ENCODE results near the gene TUBB4B.

Gene TUBB4B

GRCh38 chr9:137220317-137221094 lies 20.6 kb upstream of the TUBB4B start:
- TF ChIP-seq TAF1 (IDR thresholded peaks at IDR 0.05; ENCODE audit: borderline replicate concordance, insufficient read depth, low read length): no peak
- TF ChIP-seq POLR2AphosphoS5 (IDR thresholded peaks at IDR 0.05; ENCODE audit: low read depth, low read length): no peak
- TF ChIP-seq FOXP2 (optimal IDR thresholded peaks at IDR 0.05; ENCODE audit: borderline replicate concordance, extremely low read depth, extremely low read length, insufficient read depth): no peak
- no peak for TF ChIP-seq REST (IDR thresholded peaks at IDR 0.05; ENCODE audit: insufficient read depth in 1 of 2, low read depth in 2 of 2, low read length in 2 of 2)
- TF ChIP-seq SIN3A (IDR thresholded peaks at IDR 0.05; ENCODE audit: borderline replicate concordance, insufficient read depth, low read length): no peak

- TF ChIP-seq FOXP2 (optimal IDR thresholded peaks at IDR 0.05; ENCODE audit: borderline replicate concordance, extremely low read depth, extremely low read length, insufficient read depth): no peak
Measured at GRCh38 chr9:137221095-137221505, 20.0 kb upstream of the TUBB4B start.

GRCh38 chr9:137221506-137222111 lies 19.5 kb upstream of the TUBB4B start:
- TF ChIP-seq SIN3A (IDR thresholded peaks at IDR 0.05; ENCODE audit: borderline replicate concordance, insufficient read depth, low read length): no peak
- no peak for TF ChIP-seq POLR2AphosphoS5 (IDR thresholded peaks at IDR 0.05; ENCODE audit: low read depth, low read length)
- TF ChIP-seq TAF1 (IDR thresholded peaks at IDR 0.05; ENCODE audit: borderline replicate concordance, insufficient read depth, low read length): no peak
- TF ChIP-seq FOXP2 (optimal IDR thresholded peaks at IDR 0.05; ENCODE audit: borderline replicate concordance, extremely low read depth, extremely low read length, insufficient read depth): no peak
- TF ChIP-seq REST (IDR thresholded peaks at IDR 0.05; ENCODE audit: insufficient read depth in 1 of 2, low read depth in 2 of 2, low read length in 2 of 2): no peak

- TF ChIP-seq REST (IDR thresholded peaks at IDR 0.05; ENCODE audit: insufficient read depth in 1 of 2, low read depth in 2 of 2, low read length in 2 of 2) (no peak), FOXP2 (optimal IDR thresholded peaks at IDR 0.05; ENCODE audit: borderline replicate concordance, extremely low read depth, extremely low read length, insufficient read depth) (no peak), TAF1 (IDR thresholded peaks at IDR 0.05; ENCODE audit: borderline replicate concordance, insufficient read depth, low read length) (no peak), POLR2AphosphoS5 (IDR thresholded peaks at IDR 0.05; ENCODE audit: low read depth, low read length) (no peak), SIN3A (IDR thresholded peaks at IDR 0.05; ENCODE audit: borderline replicate concordance, insufficient read depth, low read length) (no peak)
Measured at GRCh38 chr9:137222190-137223077, 18.7 kb upstream of the TUBB4B start, which contains the start of gene RNF208. Gene RNF208, minus strand, starts transcription at chr9:137222240. Its CDS starts 1,028 bp downstream, at chr9:137221212.

All from PFSK-1 (cell line).